PC-3 (cell line): ENCODE measurements around the gene CSPG4. TPM values are rescaled to one million over a fixed set of nuclear protein-coding genes. Genes with fewer than 3 reads are reported as not detected.
A peak's percentile ranks its signal among the peaks of the same experiment; 100 is the strongest.
"Not testable (repeated sequence)": the region's sequence is repeated elsewhere in the genome, so short reads cannot be mapped to it uniquely, and the experiment has no call there.

Source experiments
- ATAC-seq: fragments of 200-7000 bp; cut with Tn5 transposase; 2 replicates; pipeline ENCODE4 v1.9.1; 2020; ENCODE audit warnings: mild to moderate bottlenecking, moderate library complexity
- BruUV-seq: library from RNA; stranded (reverse); fragments of 400-500 nt; replicated peaks from 2 replicates; lab custom pipeline; 2021; lab: Mats Ljungman, UMichigan
- CTCF ChIA-PET: fragments of 300-600 bp; sonication (Branson Sonifier 250); formaldehyde crosslinking; loops from one replicate; lab custom pipeline; 2022; ENCODE audit warnings: antibody characterized with exemption; lab: Charles Lee
- POLR2A ChIA-PET: fragments of 300-600 bp; sonication (Branson Sonifier 250); formaldehyde crosslinking; loops from one replicate; lab custom pipeline; 2022; ENCODE audit warnings: antibody characterized with exemption; ENCODE audit not compliant: unreplicated experiment; lab: Charles Lee
- DNase-seq: peaks from one replicate; pipeline ENCODE4 v3.0.0-alpha.2; 2015
- H2AFZ ChIP-seq: fragments of 300-600 bp; sonication (generic); 2 replicates; pipeline ENCODE4 v1.6.0; 2016; ENCODE audit warnings: antibody characterized with exemption, low read length
- H3F3A ChIP-seq: fragments of 300-600 bp; sonication (generic); one replicate; pipeline ENCODE4 v1.6.0; 2017; ENCODE audit warnings: antibody characterized with exemption, low read length, control low read depth, mild to moderate bottlenecking; ENCODE audit not compliant: unreplicated experiment
- H3K27ac ChIP-seq: fragments of 300-600 bp; sonication (generic); 2 replicates; pipeline ENCODE4 v1.5.1; 2016; ENCODE audit warnings: mild to moderate bottlenecking, low read length
- H3K27me3 ChIP-seq: fragments of 300-600 bp; sonication (generic); 2 replicates; pipeline ENCODE4 v1.6.1; 2016; ENCODE audit warnings: low read length, mixed read lengths
- H3K36me3 ChIP-seq: fragments of 300-600 bp; sonication (generic); 2 replicates; pipeline ENCODE4 v1.6.1; 2016; ENCODE audit warnings: low read depth, mixed run types, low read length, mixed read lengths
- H3K4me1 ChIP-seq: fragments of 300-600 bp; sonication (generic); 2 replicates; pipeline ENCODE4 v1.5.1; 2016; ENCODE audit warnings: low read length; ENCODE audit not compliant: insufficient read depth
- H3K4me2 ChIP-seq: fragments of 300-600 bp; sonication (generic); 2 replicates; pipeline ENCODE4 v1.6.0; 2016; ENCODE audit warnings: low read length
- H3K4me3 ChIP-seq: fragments of 300-600 bp; sonication (generic); 2 replicates; pipeline ENCODE4 v1.5.1; 2016; ENCODE audit warnings: mild to moderate bottlenecking, low read length, mixed read lengths
- H3K79me2 ChIP-seq: fragments of 300-600 bp; sonication (generic); 2 replicates; pipeline ENCODE4 v1.6.1; 2017; ENCODE audit warnings: low read length, mixed read lengths
- H3K9ac ChIP-seq: fragments of 300-600 bp; sonication (generic); 2 replicates; pipeline ENCODE4 v1.6.0; 2016; ENCODE audit warnings: mild to moderate bottlenecking, low read length
- H3K9me2 ChIP-seq: fragments of 300-600 bp; sonication (generic); replicated peaks from 2 replicates; pipeline ENCODE4 v1.6.1; 2016; ENCODE audit warnings: mixed run types, low read length, mixed read lengths
- H3K9me3 ChIP-seq: fragments of 300-600 bp; sonication (generic); 2 replicates; pipeline ENCODE4 v1.6.1; 2016; ENCODE audit warnings: low read length, mixed read lengths
- H4K20me1 ChIP-seq: fragments of 300-600 bp; sonication (generic); 2 replicates; pipeline ENCODE4 v1.6.1; 2016; ENCODE audit warnings: low read length, mixed read lengths
- EZH2 ChIP-seq: fragments of 300-600 bp; sonication (generic); IDR thresholded peaks from one replicate; pipeline ENCODE4 v1.6.1; 2017; ENCODE audit warnings: antibody characterized with exemption, mild to moderate bottlenecking, low read length; ENCODE audit not compliant: unreplicated experiment
- EZH2phosphoT487 ChIP-seq: fragments of 300-600 bp; sonication (generic); IDR thresholded peaks from 2 replicates; pipeline ENCODE4 v1.6.1; 2018; ENCODE audit warnings: mild to moderate bottlenecking, antibody characterized with exemption, low read length, borderline replicate concordance
- intact Hi-C: fragments of 100-400 bp; cut with micrococcal nuclease; formaldehyde crosslinking; loops from 2 replicates; pipeline ENCODE4 v1.9.0; 2023
- total RNA-seq: library from RNA; depleted of rRNA; stranded (reverse); fragments of >200 nt; gene quantifications from 2 replicates; pipeline ENCODE4 v1.2.3, GENCODE V29; 2014
- TF ChIP-seq, protein P1 (sequence below): fragments of 300-600 bp; sonication (generic); conservative IDR thresholded peaks from 2 replicates; pipeline ENCODE4 v1.5.1; 2017; ENCODE audit warnings: antibody characterized with exemption, low read depth, mild to moderate bottlenecking, low read length

Gene CSPG4
- total RNA-seq, 1 experiment from 2014 or later = 2.0 TPM

GRCh38 chr15:75687486-75688277 is 25.0 kb downstream of the CSPG4 start:
- BruUV-seq = no TSS peak
- ATAC-seq (no peak), DNase-seq (no peak)
- no peaks in the 10 kb centered on the region for H3K27me3 ChIP-seq
- no peak overlapping the region for H3K4me2 ChIP-seq
- H3K79me2 ChIP-seq = no peaks in the 10 kb centered on the region
- H3K9me3 ChIP-seq = no peaks in the 10 kb centered on the region
- H4K20me1 ChIP-seq = no peaks in the 10 kb centered on the region
- POLR2A ChIA-PET = no interaction called here
- H3K4me3 ChIP-seq = no peak overlapping the region
- no peak overlapping the region for H3K9ac ChIP-seq
- H3F3A ChIP-seq = no peaks in the 10 kb centered on the region
- no peaks in the 10 kb centered on the region for H3K36me3 ChIP-seq
- TF ChIP-seq EZH2phosphoT487 (no peak), EZH2 (no peak)
- TF ChIP-seq, protein P1, sequence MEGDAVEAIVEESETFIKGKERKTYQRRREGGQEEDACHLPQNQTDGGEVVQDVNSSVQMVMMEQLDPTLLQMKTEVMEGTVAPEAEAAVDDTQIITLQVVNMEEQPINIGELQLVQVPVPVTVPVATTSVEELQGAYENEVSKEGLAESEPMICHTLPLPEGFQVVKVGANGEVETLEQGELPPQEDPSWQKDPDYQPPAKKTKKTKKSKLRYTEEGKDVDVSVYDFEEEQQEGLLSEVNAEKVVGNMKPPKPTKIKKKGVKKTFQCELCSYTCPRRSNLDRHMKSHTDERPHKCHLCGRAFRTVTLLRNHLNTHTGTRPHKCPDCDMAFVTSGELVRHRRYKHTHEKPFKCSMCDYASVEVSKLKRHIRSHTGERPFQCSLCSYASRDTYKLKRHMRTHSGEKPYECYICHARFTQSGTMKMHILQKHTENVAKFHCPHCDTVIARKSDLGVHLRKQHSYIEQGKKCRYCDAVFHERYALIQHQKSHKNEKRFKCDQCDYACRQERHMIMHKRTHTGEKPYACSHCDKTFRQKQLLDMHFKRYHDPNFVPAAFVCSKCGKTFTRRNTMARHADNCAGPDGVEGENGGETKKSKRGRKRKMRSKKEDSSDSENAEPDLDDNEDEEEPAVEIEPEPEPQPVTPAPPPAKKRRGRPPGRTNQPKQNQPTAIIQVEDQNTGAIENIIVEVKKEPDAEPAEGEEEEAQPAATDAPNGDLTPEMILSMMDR = no peak
- CTCF ChIA-PET = no interaction called here
- H3K4me1 ChIP-seq = no peaks in the 10 kb centered on the region
- no peaks in the 10 kb centered on the region for H3K9me2 ChIP-seq
- no peak overlapping the region for H2AFZ ChIP-seq
- H3K27ac ChIP-seq = no peak overlapping the region
- intact Hi-C loops = no loop called here

GRCh38 chr15:75686212-75686642 is 26.4 kb downstream of the CSPG4 start:
- H3K4me1 ChIP-seq, H4K20me1 ChIP-seq, H3F3A ChIP-seq, H3K27me3 ChIP-seq, BruUV-seq, POLR2A ChIA-PET, H3K4me2 ChIP-seq, intact Hi-C loops, H3K36me3 ChIP-seq, H2AFZ ChIP-seq, H3K9me2 ChIP-seq, H3K9me3 ChIP-seq, H3K79me2 ChIP-seq, H3K27ac ChIP-seq, H3K4me3 ChIP-seq, H3K9ac ChIP-seq: not testable (repeated sequence)
- CTCF ChIA-PET = interaction anchor here (0.5 to 0.8 kb wide), 5 partner anchors 26 to 372 kb away, joined by 3 to 6 read pairs (median 4); partner anchors contain the start of gene SIN3A
- ATAC-seq = peak; percentile 79
- TF ChIP-seq, protein P1 = peak; percentile 58
- peak; percentile 76 for DNase-seq

- Histone ChIP-seq H4K20me1 (no peaks in the 10 kb centered on the region), H3K79me2 (no peaks in the 10 kb centered on the region), H2AFZ (no peak overlapping the region), H3K4me2 (no peak overlapping the region), H3K9me3 (no peaks in the 10 kb centered on the region), H3K4me3 (no peak overlapping the region), H3F3A (no peaks in the 10 kb centered on the region), H3K36me3 (no peaks in the 10 kb centered on the region), H3K27me3 (no peaks in the 10 kb centered on the region), H3K27ac (no peak overlapping the region), H3K9me2 (no peaks in the 10 kb centered on the region), H3K9ac (no peak overlapping the region), H3K4me1 (no peaks in the 10 kb centered on the region)
- ATAC-seq = no peak
- TF ChIP-seq, protein P1 = no peak
- TF ChIP-seq EZH2phosphoT487 (no peak), EZH2 (no peak)
- no peak for DNase-seq
- ChIA-PET CTCF (no interaction called here), POLR2A (no interaction called here)
- no TSS peak for BruUV-seq
- intact Hi-C loops = loop anchor here (2.0 kb wide), 1 partner anchor 118 kb away; no protein-coding TSS in a partner anchor
Measured at GRCh38 chr15:75685195-75685594, 27.5 kb downstream of the CSPG4 start.
